Mucosa of rectum (tissue), 2 donors: Measurements from ENCODE around the gene C12orf57.
A peak's percentile ranks its signal among the peaks of the same experiment; 100 is the strongest.

Experiments
- H3K27ac ChIP-seq, 2 donors: one replicate each; pipeline ENCODE4 v1.7.0; 2013; ENCODE audit warnings: inconsistent platforms in 2 of 2, low read depth in 2 of 2, low read length in 2 of 2
- H3K27me3 ChIP-seq, 2 donors: one replicate each; pipeline ENCODE4 v1.7.0; 2013; ENCODE audit warnings: low read length in 2 of 2; ENCODE audit not compliant: control insufficient read depth in 2 of 2, insufficient read depth in 2 of 2
- H3K36me3 ChIP-seq, 2 donors: one replicate each; pipeline ENCODE4 v1.7.0; 2013; ENCODE audit warnings: low read length in 2 of 2; ENCODE audit not compliant: control insufficient read depth in 2 of 2, insufficient read depth in 2 of 2
- H3K4me1 ChIP-seq, 2 donors: one replicate each; pipeline ENCODE4 v1.7.0; 2013; ENCODE audit warnings: low read length in 2 of 2, mild to moderate bottlenecking in 1 of 2; ENCODE audit not compliant: control insufficient read depth in 2 of 2, insufficient read depth in 2 of 2
- H3K4me3 ChIP-seq, 2 donors: one replicate each; pipeline ENCODE4 v1.7.0; 2013; ENCODE audit warnings: low read length in 2 of 2
- H3K9ac ChIP-seq, 2 donors: one replicate each; pipeline ENCODE4 v1.7.0; 2013; ENCODE audit warnings: low read length in 2 of 2, low read depth in 1 of 2, mild to moderate bottlenecking in 1 of 2
- H3K9me3 ChIP-seq, 2 donors: one replicate each; pipeline ENCODE4 v1.7.0; 2013; ENCODE audit warnings: low read length in 2 of 2; ENCODE audit not compliant: control insufficient read depth in 2 of 2
- donor health status: healthy.
- donor health status: Normal muscosa, but diverticular disease.

C12orf57 gene

GRCh38 chr12:6978611-6979011 is 34.8 kb downstream of the C12orf57 start:
- H3K27me3 ChIP-seq: no peaks in the 10 kb centered on the region
- H3K4me3 ChIP-seq: no peak overlapping the region
- H3K36me3 ChIP-seq: peaks cover 73 to 86% of the 10 kb centered on the region in 2 donors
- peaks cover 0 to 6% of the 10 kb centered on the region in 2 donors for H3K4me1 ChIP-seq
- H3K9ac ChIP-seq: no peak overlapping the region
- no peaks in the 10 kb centered on the region for H3K9me3 ChIP-seq
- H3K27ac ChIP-seq: no peak overlapping the region

DNA sequence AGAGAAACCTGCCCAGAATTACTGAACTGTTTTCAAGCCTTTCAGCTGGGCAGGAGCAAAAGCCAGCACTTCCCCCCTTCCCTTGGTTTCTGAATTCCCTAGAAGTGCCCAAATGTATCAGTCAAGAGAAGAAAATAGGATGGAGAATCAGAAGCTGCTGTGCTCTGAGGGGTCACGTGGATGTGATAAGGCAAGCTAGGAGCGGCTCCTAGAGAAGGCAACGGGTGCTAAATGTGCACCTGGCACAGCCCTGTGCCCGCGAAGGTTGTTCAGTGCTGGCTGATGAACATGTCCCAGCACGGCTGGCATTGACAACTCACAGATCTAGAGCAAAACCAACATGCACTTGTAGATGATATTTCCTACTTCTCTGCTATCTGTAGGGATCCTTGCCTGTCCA is 35.2 kb downstream of the C12orf57 start:
- Histone ChIP-seq H3K9me3 (no peaks in the 10 kb centered on the region), H3K36me3 (peaks cover 70 to 85% of the 10 kb centered on the region in 2 donors), H3K27ac (no peak overlapping the region)

DNA sequence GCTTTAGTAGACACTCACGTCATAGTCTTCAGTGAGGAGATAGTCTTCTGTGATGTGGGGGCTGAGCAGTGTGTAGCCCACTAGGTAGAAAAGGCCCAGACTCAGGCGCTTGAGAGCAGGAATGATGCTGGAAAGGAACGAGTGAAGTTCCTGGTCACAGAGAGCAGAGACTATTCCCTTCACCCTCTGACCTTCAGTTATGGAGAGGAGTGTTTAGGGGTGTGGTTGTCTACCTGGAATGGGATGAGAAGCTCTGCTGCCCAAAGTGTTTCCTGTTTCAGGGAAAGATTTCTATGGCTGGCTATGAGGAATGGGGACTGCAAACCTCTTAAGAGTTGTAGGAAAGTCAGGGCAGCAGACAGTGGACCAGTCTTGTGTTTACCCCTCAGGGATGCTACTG is 35.6 kb downstream of the C12orf57 start:
- peaks cover 66 to 84% of the 10 kb centered on the region in 2 donors for H3K36me3 ChIP-seq

More for the DNA sequence above, 35.2 kb downstream of the C12orf57 start:
- Histone ChIP-seq H3K27me3 (no peaks in the 10 kb centered on the region), H3K4me3 (no peak overlapping the region), H3K4me1 (peaks cover 0 to 6% of the 10 kb centered on the region in 2 donors), H3K9ac (no peak overlapping the region)

DNA sequence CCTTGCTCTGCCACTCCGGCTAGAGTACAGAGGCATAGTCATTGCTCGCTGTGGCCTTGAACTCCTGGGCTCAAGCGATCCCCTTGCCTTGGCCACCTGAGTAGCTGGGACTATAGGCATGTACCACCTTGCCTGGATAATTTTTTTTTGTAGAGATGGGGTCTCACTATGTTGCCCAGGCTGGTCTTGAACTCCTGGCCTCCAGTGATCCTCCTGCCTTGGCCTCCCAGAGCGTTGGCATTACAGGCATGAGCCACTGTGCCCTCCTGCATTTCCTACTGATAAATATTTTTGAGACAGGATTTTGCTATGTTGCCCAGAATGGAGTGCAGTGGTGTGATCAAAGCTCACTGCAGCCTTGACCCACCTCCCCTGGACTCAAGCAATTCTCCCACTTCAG is 36.3 kb downstream of the C12orf57 start:
- Histone ChIP-seq H3K9ac (no peak overlapping the region), H3K4me3 (no peak overlapping the region), H3K4me1 (peaks cover 0 to 6% of the 10 kb centered on the region in 2 donors), H3K36me3 (peaks cover 61 to 78% of the 10 kb centered on the region in 2 donors), H3K27ac (no peak overlapping the region), H3K27me3 (no peaks in the 10 kb centered on the region), H3K9me3 (no peaks in the 10 kb centered on the region)

More for the DNA sequence above, 35.6 kb downstream of the C12orf57 start:
- Histone ChIP-seq H3K9me3 (no peaks in the 10 kb centered on the region), H3K4me3 (no peak overlapping the region), H3K4me1 (peaks cover 0 to 6% of the 10 kb centered on the region in 2 donors), H3K27me3 (no peaks in the 10 kb centered on the region), H3K9ac (no peak overlapping the region), H3K27ac (no peak overlapping the region)

- Histone ChIP-seq H3K27me3 (no peaks in the 10 kb centered on the region), H3K4me1 (peaks cover 0 to 6% of the 10 kb centered on the region in 2 donors), H3K4me3 (no peak overlapping the region), H3K27ac (no peak overlapping the region), H3K9me3 (no peaks in the 10 kb centered on the region), H3K9ac (no peak overlapping the region), H3K36me3 (peaks cover 54 to 72% of the 10 kb centered on the region in 2 donors)
These were observed 36.9 kb downstream of the C12orf57 start for GRCh38 chr12:6980740-6981139.

GRCh38 chr12:6981152-6982052 is 37.6 kb downstream of the C12orf57 start:
- no peak overlapping the region for H3K4me3 ChIP-seq
- peaks cover 0 to 6% of the 10 kb centered on the region in 2 donors for H3K4me1 ChIP-seq
- peaks cover 48 to 69% of the 10 kb centered on the region in 2 donors for H3K36me3 ChIP-seq
- no peak overlapping the region for H3K27ac ChIP-seq
- H3K9me3 ChIP-seq: no peaks in the 10 kb centered on the region
- H3K27me3 ChIP-seq: no peaks in the 10 kb centered on the region
- H3K9ac ChIP-seq: no peak overlapping the region

- H3K27me3 ChIP-seq: no peaks in the 10 kb centered on the region
- no peak overlapping the region for H3K4me3 ChIP-seq
- no peak overlapping the region for H3K27ac ChIP-seq
- H3K4me1 ChIP-seq: peaks cover 0 to 6% of the 10 kb centered on the region in 2 donors
- no peak overlapping the region for H3K9ac ChIP-seq
- H3K9me3 ChIP-seq: no peaks in the 10 kb centered on the region
- peaks cover 37 to 57% of the 10 kb centered on the region in 2 donors for H3K36me3 ChIP-seq
These were observed 38.7 kb downstream of the C12orf57 start for GRCh38 chr12:6982532-6982931.

DNA sequence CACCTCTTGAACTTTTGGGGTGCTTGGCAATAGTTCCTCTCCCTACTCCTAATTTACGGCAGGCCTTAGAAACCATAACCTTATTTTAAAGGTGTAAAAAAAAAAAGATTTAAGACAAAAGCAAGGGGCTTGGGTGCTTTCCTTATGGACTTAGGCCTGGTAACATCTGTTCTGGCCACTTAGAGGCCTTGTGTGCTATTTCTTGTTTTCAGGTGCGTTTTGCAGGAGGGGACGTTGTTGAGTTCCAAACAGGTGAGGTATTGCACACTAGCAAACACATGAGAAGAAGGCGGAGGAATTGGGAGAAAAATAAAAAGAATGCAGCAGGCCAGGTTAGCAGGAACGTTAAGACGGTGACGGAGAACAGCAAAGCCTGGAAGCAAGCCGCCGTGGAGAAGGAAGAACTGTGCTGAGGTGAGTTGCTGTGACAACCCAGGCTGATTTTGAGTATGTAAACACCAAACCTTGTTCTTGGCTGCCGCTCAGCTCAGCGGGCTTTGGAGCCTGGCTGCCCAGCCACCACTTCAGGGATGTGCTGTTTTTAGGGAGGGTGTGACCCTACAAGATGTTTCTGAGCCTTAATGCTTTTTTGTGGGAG is 44.2 kb downstream of the C12orf57 start:
- Histone ChIP-seq H3K27ac (peak overlapping the region; percentile 17 to 32), H3K4me3 (peak overlapping the region in 1 of 2 donors; percentile 20)

More for the DNA sequence above, 44.2 kb downstream of the C12orf57 start:
- H3K9ac ChIP-seq: peak overlapping the region in 1 of 2 donors; percentile 56
- no peaks in the 10 kb centered on the region for H3K9me3 ChIP-seq
- H3K27me3 ChIP-seq: no peaks in the 10 kb centered on the region
- H3K4me1 ChIP-seq: peaks cover 5 to 10% of the 10 kb centered on the region in 2 donors
- H3K36me3 ChIP-seq: peaks cover 8 to 19% of the 10 kb centered on the region in 2 donors
